Cardiac fibroblast (primary cell): ENCODE data around the gene NFIX.

ENCODE experiments used
- DNase-seq, 2 donors: peaks; one replicate each; pipeline versions ENCODE4 v3.0.0 to v3.0.0-alpha.2; 2010; ENCODE audit warnings: low read depth in 2 of 2
- H3K4me3 ChIP-seq, 2 donors: replicated peaks in 1 of 2; 1 replicate in 1 of 2; 2 replicates in 1 of 2; pipeline ENCODE4 v1.5.1; 2011; ENCODE audit warnings: low read depth in 2 of 2, low read length in 2 of 2, mild to moderate bottlenecking in 2 of 2, moderate library complexity in 1 of 2
- TF ChIP-seq, protein P1 (sequence below): IDR thresholded peaks from one replicate; pipeline ENCODE4 v1.5.1; 2011; ENCODE audit warnings: low read depth, mild to moderate bottlenecking, low read length, inconsistent platforms

The NFIX gene

DNA sequence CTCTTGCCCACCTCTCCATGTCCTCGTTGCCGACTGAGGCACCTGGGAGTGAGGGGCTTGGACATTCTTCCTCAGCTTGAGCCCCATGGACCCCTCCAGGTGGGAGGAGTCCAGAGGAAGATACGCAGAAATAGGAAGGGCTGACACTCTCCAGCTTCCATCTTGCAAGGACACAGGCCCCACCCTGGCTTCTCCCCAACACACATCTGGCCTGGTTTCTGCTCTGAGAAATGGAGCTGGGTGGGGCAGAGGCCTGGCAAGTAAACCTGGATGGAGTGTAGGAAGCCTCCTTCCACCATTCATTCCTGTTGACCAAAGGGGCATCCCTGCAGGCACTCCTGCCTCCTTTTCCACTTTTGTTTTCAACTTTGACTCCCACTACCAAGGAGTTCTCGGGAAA is 50.5 kb downstream of the NFIX start:
- no peak for DNase-seq
- TF ChIP-seq, protein P1, sequence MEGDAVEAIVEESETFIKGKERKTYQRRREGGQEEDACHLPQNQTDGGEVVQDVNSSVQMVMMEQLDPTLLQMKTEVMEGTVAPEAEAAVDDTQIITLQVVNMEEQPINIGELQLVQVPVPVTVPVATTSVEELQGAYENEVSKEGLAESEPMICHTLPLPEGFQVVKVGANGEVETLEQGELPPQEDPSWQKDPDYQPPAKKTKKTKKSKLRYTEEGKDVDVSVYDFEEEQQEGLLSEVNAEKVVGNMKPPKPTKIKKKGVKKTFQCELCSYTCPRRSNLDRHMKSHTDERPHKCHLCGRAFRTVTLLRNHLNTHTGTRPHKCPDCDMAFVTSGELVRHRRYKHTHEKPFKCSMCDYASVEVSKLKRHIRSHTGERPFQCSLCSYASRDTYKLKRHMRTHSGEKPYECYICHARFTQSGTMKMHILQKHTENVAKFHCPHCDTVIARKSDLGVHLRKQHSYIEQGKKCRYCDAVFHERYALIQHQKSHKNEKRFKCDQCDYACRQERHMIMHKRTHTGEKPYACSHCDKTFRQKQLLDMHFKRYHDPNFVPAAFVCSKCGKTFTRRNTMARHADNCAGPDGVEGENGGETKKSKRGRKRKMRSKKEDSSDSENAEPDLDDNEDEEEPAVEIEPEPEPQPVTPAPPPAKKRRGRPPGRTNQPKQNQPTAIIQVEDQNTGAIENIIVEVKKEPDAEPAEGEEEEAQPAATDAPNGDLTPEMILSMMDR = no peak

DNA sequence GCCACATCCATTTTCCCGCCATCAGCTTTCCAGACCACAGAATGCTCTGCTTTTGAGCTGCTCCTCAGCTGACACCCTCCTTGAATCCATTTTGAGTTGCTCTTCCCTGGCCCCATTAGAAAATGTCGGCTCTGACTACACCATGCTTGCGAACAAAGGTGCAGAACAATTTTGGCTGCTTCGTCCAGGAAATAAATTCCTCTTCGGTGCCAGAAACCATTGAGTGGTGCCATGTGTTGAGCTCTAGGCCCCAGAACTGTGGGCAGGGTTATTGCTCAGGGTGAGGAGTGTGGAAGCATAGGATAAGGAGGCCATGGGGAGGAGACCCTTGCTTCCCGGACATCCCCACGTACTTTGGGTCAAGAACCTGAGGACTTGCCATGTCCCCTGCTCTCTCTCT is 52.1 kb downstream of the NFIX start:
- TF ChIP-seq, protein P1 = no peak
- H3K4me3 ChIP-seq = no peak overlapping the region
- DNase-seq = no peak

More for the DNA sequence above, 50.5 kb downstream of the NFIX start:
- H3K4me3 ChIP-seq = no peak overlapping the region

DNA sequence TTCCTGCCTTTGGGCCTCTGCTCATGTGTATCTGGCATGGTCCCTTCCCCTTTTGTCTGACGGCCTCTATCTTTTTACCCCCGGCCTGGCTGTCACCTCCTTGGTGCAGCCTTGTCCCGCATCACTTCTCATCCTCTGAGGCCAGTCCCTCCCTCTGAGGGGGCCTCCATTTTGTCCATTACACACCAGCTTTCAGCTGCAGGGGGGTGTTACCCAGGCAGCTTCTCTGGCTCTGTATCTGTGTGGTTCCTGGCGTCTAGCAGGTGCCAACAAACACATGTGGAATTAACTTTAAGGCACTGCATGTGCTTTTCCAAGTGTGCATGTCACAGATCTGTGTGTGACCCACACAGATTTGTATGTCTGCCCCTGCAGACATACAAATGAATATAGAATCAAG is 55.0 kb downstream of the NFIX start:
- no peak for DNase-seq
- TF ChIP-seq, protein P1 = no peak
- H3K4me3 ChIP-seq = no peak overlapping the region

DNA sequence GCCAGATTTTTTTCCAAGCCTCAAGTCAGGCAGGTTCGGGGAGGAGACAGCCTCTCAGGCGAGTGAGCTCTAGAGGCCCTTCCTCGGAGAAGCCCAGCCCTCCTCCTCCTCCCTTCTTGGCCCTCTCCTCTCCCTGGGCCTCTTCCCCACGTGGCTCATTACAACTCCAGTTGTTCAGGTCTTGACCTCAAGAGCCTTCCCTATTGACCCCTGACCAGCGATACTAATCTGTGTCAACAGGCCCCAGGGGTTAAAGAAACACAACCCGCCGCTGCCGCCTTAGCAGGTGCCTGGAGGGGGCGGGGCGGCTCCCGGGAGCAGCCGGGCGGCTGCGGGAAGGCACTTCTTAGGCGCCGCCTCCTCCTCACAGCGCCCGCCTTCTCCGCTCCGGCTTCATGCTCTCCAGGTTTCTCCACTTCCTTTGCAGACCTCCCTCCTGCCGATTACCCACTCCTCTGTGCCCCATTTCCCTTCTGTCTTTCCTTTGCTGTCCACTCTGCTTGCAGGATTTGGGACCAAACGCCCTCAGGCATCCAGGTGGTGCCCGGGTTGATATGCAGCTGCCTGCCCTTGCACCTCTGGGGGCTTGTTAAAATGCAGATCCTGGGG is 56.4 kb downstream of the NFIX start:
- TF ChIP-seq, protein P1 = no peak
- no peak overlapping the region for H3K4me3 ChIP-seq
- peak; percentile 34 to 52 for DNase-seq

DNA sequence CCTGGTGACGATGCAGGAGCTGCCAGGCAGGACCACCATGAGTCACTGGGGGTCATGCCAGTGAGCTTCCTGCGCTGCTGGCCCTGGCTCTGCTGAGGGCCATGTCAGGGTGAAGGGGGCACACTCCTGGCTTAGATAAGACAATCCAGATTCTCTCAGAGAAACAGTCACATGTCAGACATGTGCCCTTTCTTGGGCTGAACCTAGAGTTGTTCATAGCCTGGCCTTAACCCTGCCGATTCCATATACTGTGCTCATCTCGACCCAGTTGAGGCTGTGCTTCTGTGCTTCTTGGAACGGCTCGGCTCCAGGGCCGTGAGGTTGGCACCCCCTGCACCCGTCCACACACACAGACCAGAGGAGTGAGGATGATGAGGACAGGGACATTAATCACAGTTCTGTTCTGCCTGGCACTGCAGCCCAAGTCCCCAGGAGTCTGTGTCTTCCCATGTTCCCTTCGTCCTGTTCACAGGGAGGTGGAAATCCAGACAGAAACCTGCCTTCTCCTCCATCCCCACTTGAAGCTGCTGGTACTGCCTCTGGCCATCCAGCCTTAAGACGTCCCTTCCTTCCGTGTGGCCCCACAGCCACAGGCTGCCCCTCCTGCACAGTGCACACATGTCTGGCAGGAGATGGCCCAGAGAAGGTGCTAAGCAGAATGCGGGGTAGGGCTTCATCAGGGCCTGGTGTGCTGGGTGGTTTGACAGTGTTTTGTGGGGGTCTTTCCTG is 57.3 kb downstream of the NFIX start:
- H3K4me3 ChIP-seq = no peak overlapping the region
- TF ChIP-seq, protein P1 = no peak
- no peak for DNase-seq

DNA sequence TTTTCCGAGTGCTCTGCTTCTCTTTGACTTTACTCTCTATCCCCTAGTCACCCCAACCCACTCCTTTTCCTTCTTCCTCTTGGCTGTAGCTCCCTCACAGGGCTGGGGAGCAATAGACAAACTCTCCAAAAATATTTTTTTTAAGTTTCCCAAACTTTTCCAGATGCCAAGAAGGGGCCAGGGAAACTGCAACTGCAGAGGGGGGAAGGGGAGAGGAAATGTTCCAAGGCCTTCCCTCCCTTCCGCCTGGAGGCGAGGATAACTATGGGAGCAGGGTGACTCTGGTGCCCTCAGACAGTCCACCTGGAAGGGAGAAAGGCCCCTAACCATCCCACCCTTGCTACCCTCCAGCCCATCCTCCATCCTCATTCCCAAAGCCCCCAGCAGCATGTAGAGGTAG is 58.0 kb downstream of the NFIX start:
- H3K4me3 ChIP-seq = no peak overlapping the region
- TF ChIP-seq, protein P1 = no peak
- DNase-seq = peak in 1 of 2 donors; percentile 80
